HCT116 (cell line): ENCODE data around the gene TRAF5. TPM values are rescaled to one million over a fixed set of nuclear protein-coding genes. Genes with fewer than 3 reads are reported as not detected.

ENCODE experiments used
- ATAC-seq: fragments of 200-7000 bp; cut with Tn5 transposase; 2 replicates; pipeline ENCODE4 v1.9.1; 2020; ENCODE audit warnings: mild to moderate bottlenecking, moderate library complexity
- BruUV-seq: library from RNA; stranded (reverse); fragments of 400-500 nt; replicated peaks from 2 replicates; lab custom pipeline; 2021; lab: Mats Ljungman, UMichigan
- CTCF ChIA-PET: fragments of 300-600 bp; sonication (Branson Sonifier 250); formaldehyde crosslinking; loops from one replicate; lab custom pipeline; 2021; ENCODE audit warnings: antibody characterized with exemption; lab: Charles Lee
- POLR2A ChIA-PET: fragments of 300-600, 350-600 bp; sonication (Branson Sonifier 250); formaldehyde crosslinking; loops from one replicate; lab custom pipeline; 2021; ENCODE audit warnings: antibody characterized with exemption; lab: Charles Lee
- RAD21 ChIA-PET, 2 experiments: fragments of 300-600 bp; sonication (Branson Sonifier 250); formaldehyde crosslinking; loops; one replicate each; lab custom pipeline; 2023; ENCODE audit warnings: low total read pairs in 2 of 2; ENCODE audit not compliant: uncharacterized antibody in 2 of 2, unreplicated experiment in 2 of 2, low non-redundant PET in 1 of 2; lab: Charles Lee
- DNase-seq: peaks from one replicate; pipeline ENCODE4 v3.0.0-alpha.2; 2010; ENCODE audit warnings: low read depth, low spot score
- H2AFZ ChIP-seq: fragments of 200-600 bp; shearing (Covaris generic), sonication (generic); 2 replicates; pipeline ENCODE4 v1.6.1; 2017; ENCODE audit warnings: low read depth, mixed run types, mixed read lengths, antibody characterized with exemption, low read length; ENCODE audit not compliant: poor library complexity, severe bottlenecking
- H3K27ac ChIP-seq: 2 replicates; pipeline ENCODE4 v1.5.1; 2012; ENCODE audit warnings: low read depth, low read length
- H3K27me3 ChIP-seq: fragments of 200-600 bp; sonication (generic); 2 replicates; pipeline ENCODE4 v1.6.1; 2016; ENCODE audit warnings: mixed run types, low read length, mixed read lengths; ENCODE audit not compliant: insufficient read depth
- H3K36me3 ChIP-seq, 2 experiments: fragments of 200-500 bp in 1 of 2; fragments of 200-600 bp in 1 of 2; sonication (Bioruptor generic) in 1 of 2; sonication (generic) in 1 of 2; 2 replicates each; pipeline versions ENCODE4 v1.5.1 to v1.6.1; 2014 to 2016; ENCODE audit warnings: low read length in 2 of 2, inconsistent platforms in 1 of 2, mixed read lengths in 1 of 2, mixed run types in 1 of 2; ENCODE audit not compliant: insufficient read depth in 2 of 2, control insufficient read depth in 1 of 2
- H3K4me1 ChIP-seq, 2 experiments: fragments of 200-600 bp in 1 of 2; sonication (generic) in 1 of 2; 2 replicates each; pipeline versions ENCODE4 v1.5.1 to v1.6.1; 2012 to 2017; ENCODE audit warnings: low read length in 2 of 2, inconsistent platforms in 1 of 2, mild to moderate bottlenecking in 1 of 2, mixed read lengths in 1 of 2, mixed run types in 1 of 2, moderate library complexity in 1 of 2; ENCODE audit not compliant: insufficient read depth in 2 of 2, control insufficient read depth in 1 of 2
- H3K4me2 ChIP-seq: fragments of 200-600 bp; sonication (generic); 2 replicates; pipeline ENCODE4 v1.6.1; 2017; ENCODE audit warnings: mixed run types, low read length, mixed read lengths
- H3K4me3 ChIP-seq, 2 experiments: fragments of 200-600 bp in 1 of 2; sonication (generic) in 1 of 2; replicated peaks in 1 of 2; 2 replicates each; pipeline ENCODE4 v1.5.1; 2011 to 2016; ENCODE audit warnings: low read length in 2 of 2, control low read depth in 1 of 2, low read depth in 1 of 2, mild to moderate bottlenecking in 1 of 2, mixed read lengths in 1 of 2, mixed run types in 1 of 2
- H3K79me2 ChIP-seq: fragments of 200-600 bp; sonication (generic); 2 replicates; pipeline ENCODE4 v1.6.1; 2017; ENCODE audit warnings: mild to moderate bottlenecking, mixed run types, low read length, moderate library complexity, mixed read lengths; ENCODE audit not compliant: insufficient read depth
- H3K9ac ChIP-seq: fragments of 200-600 bp; sonication (generic); 2 replicates; pipeline ENCODE4 v1.6.1; 2016; ENCODE audit warnings: low read length, mixed read lengths
- H3K9me2 ChIP-seq: fragments of 200-600 bp; sonication (generic), shearing (Covaris generic); 2 replicates; pipeline ENCODE4 v1.6.1; 2017; ENCODE audit warnings: mixed run types, mild to moderate bottlenecking, moderate library complexity; ENCODE audit not compliant: insufficient read depth
- H3K9me3 ChIP-seq, 2 experiments: fragments of 200-500 bp in 1 of 2; fragments of 200-600 bp in 1 of 2; sonication (Bioruptor generic) in 1 of 2; sonication (generic) in 1 of 2; 2 replicates each; pipeline ENCODE4 v1.6.1; 2014 to 2017; ENCODE audit warnings: low read length in 2 of 2, mixed read lengths in 2 of 2, inconsistent platforms in 1 of 2, low read depth in 1 of 2, mild to moderate bottlenecking in 1 of 2, mixed run types in 1 of 2, moderate library complexity in 1 of 2; ENCODE audit not compliant: control insufficient read depth in 1 of 2, insufficient read depth in 1 of 2
- H4K20me1 ChIP-seq: fragments of 200-600 bp; sonication (generic), shearing (Covaris generic); 2 replicates; pipeline ENCODE4 v1.6.1; 2017; ENCODE audit warnings: mixed run types, mild to moderate bottlenecking, moderate library complexity; ENCODE audit not compliant: insufficient read depth
- CBX3 ChIP-seq: IDR thresholded peaks from 2 replicates; pipeline ENCODE4 v1.6.1; 2012; ENCODE audit warnings: low read depth
- EZH2 ChIP-seq: fragments of 200-600 bp; sonication (generic); IDR thresholded peaks from 2 replicates; pipeline ENCODE4 v1.6.1; 2017; ENCODE audit warnings: antibody characterized with exemption, mixed run types
- EZH2phosphoT487 ChIP-seq: fragments of 200-600 bp; IDR thresholded peaks from 2 replicates; pipeline ENCODE4 v1.6.1; 2018; ENCODE audit warnings: antibody characterized with exemption, borderline replicate concordance
- JUND ChIP-seq: IDR thresholded peaks from 2 replicates; pipeline ENCODE4 v1.6.1; 2012
- MAX ChIP-seq: IDR thresholded peaks from 2 replicates; pipeline ENCODE4 v1.6.1; 2012
- POLR2A ChIP-seq: IDR thresholded peaks from 2 replicates; pipeline ENCODE4 v1.7.0; 2011; ENCODE audit warnings: borderline replicate concordance; ENCODE audit not compliant: insufficient read depth, insufficient read length; ENCODE audit errors: extremely low read depth
- RAD21 ChIP-seq: IDR thresholded peaks from 2 replicates; pipeline ENCODE4 v1.6.1; 2012; ENCODE audit warnings: low read depth, mild to moderate bottlenecking
- SIN3A ChIP-seq: IDR thresholded peaks from 2 replicates; pipeline ENCODE4 v1.6.1; 2012; ENCODE audit warnings: low read depth
- SRF ChIP-seq: IDR thresholded peaks from 2 replicates; pipeline ENCODE4 v1.6.1; 2012; ENCODE audit warnings: low read depth
- intact Hi-C: fragments of 100-400 bp; cut with micrococcal nuclease; formaldehyde crosslinking; loops from 2 replicates; pipeline ENCODE4 v1.10.0; 2022
- total RNA-seq: library from RNA; stranded (reverse); gene quantifications from one replicate; pipeline ENCODE4 v1.2.1, GENCODE V29; 2021; ENCODE audit not compliant: unreplicated experiment
- TF ChIP-seq, protein P1 (sequence below): IDR thresholded peaks from 2 replicates; pipeline ENCODE4 v1.6.1; 2011; ENCODE audit warnings: mild to moderate bottlenecking, low read length, moderate library complexity; ENCODE audit not compliant: insufficient replicate concordance; ENCODE audit errors: extremely low read depth
- TF ChIP-seq, protein P2 (sequence below): IDR thresholded peaks from 2 replicates; pipeline ENCODE4 v1.6.1; 2012; ENCODE audit warnings: low read depth
- TF ChIP-seq, protein P3 (sequence below), 3 experiments: fragments of 200-600 bp in 1 of 3; sonication (generic) in 1 of 3; IDR thresholded peaks in 2 of 3; conservative IDR thresholded peaks in 1 of 3; 2 replicates each; pipeline ENCODE4 v1.5.1; 2012 to 2017; ENCODE audit warnings: low read depth in 2 of 3, low read length in 2 of 3, antibody characterized with exemption in 1 of 3, borderline replicate concordance in 1 of 3, control low read depth in 1 of 3, mild to moderate bottlenecking in 1 of 3, mixed read lengths in 1 of 3, mixed run types in 1 of 3, moderate library complexity in 1 of 3; ENCODE audit not compliant: insufficient read depth in 1 of 3

Gene TRAF5
- total RNA-seq, 1 experiment from 2014 or later = 6.5 TPM

DNA sequence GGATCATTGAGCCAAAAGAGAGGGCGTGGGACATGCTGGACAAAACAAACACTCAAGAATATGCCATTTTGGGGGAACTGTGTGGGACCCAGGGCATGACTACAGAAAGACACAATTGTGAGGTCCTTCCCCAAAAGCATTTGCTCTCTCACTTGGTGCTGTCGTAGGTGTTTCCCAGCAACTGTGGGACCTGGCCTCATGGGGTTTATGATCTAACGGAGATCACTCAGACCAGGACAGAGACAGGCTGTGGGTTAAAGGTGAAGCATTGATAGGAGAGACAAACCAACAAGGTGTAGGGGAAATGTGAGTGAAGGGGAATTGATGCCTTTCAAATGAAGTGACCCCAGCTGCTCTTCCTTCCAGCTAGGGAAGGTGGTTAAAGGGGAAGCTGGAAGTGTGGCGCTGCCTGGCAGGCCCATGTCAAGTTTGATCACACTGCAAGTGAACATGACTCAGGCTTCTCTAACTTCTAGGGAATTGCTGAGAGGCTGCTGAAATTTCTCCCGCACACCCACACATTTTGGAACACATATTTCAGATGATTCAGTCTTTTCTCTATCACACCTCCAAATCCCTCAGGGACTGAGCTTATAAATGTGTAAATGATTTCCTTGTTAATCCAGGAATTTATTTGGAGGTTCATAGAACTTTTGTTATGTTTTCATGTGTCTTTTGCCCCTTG lies 30.2 kb downstream of the TRAF5 start:
- DNase-seq = no peak
- Histone ChIP-seq H3K4me2 (no peak overlapping the region), H3K36me3 (no peaks in the 10 kb centered on the region), H3K4me3 (no peak overlapping the region), H2AFZ (no peak overlapping the region), H3K27ac (no peak overlapping the region), H3K9me2 (no peaks in the 10 kb centered on the region), H3K79me2 (no peaks in the 10 kb centered on the region), H4K20me1 (no peaks in the 10 kb centered on the region)
- no peak for ATAC-seq
- RAD21 ChIA-PET = no interaction called here
- no TSS peak for BruUV-seq
- CTCF ChIA-PET = no interaction called here
- TF ChIP-seq MAX (no peak), CBX3 (no peak), SRF (no peak), POLR2A (no peak), SIN3A (no peak), EZH2phosphoT487 (no peak), JUND (no peak), RAD21 (no peak), EZH2 (no peak)
- TF ChIP-seq, protein P1, sequence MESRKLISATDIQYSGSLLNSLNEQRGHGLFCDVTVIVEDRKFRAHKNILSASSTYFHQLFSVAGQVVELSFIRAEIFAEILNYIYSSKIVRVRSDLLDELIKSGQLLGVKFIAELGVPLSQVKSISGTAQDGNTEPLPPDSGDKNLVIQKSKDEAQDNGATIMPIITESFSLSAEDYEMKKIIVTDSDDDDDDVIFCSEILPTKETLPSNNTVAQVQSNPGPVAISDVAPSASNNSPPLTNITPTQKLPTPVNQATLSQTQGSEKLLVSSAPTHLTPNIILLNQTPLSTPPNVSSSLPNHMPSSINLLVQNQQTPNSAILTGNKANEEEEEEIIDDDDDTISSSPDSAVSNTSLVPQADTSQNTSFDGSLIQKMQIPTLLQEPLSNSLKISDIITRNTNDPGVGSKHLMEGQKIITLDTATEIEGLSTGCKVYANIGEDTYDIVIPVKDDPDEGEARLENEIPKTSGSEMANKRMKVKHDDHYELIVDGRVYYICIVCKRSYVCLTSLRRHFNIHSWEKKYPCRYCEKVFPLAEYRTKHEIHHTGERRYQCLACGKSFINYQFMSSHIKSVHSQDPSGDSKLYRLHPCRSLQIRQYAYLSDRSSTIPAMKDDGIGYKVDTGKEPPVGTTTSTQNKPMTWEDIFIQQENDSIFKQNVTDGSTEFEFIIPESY = no peak
- TF ChIP-seq, protein P2, sequence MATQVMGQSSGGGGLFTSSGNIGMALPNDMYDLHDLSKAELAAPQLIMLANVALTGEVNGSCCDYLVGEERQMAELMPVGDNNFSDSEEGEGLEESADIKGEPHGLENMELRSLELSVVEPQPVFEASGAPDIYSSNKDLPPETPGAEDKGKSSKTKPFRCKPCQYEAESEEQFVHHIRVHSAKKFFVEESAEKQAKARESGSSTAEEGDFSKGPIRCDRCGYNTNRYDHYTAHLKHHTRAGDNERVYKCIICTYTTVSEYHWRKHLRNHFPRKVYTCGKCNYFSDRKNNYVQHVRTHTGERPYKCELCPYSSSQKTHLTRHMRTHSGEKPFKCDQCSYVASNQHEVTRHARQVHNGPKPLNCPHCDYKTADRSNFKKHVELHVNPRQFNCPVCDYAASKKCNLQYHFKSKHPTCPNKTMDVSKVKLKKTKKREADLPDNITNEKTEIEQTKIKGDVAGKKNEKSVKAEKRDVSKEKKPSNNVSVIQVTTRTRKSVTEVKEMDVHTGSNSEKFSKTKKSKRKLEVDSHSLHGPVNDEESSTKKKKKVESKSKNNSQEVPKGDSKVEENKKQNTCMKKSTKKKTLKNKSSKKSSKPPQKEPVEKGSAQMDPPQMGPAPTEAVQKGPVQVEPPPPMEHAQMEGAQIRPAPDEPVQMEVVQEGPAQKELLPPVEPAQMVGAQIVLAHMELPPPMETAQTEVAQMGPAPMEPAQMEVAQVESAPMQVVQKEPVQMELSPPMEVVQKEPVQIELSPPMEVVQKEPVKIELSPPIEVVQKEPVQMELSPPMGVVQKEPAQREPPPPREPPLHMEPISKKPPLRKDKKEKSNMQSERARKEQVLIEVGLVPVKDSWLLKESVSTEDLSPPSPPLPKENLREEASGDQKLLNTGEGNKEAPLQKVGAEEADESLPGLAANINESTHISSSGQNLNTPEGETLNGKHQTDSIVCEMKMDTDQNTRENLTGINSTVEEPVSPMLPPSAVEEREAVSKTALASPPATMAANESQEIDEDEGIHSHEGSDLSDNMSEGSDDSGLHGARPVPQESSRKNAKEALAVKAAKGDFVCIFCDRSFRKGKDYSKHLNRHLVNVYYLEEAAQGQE = no peak
- TF ChIP-seq, protein P3, sequence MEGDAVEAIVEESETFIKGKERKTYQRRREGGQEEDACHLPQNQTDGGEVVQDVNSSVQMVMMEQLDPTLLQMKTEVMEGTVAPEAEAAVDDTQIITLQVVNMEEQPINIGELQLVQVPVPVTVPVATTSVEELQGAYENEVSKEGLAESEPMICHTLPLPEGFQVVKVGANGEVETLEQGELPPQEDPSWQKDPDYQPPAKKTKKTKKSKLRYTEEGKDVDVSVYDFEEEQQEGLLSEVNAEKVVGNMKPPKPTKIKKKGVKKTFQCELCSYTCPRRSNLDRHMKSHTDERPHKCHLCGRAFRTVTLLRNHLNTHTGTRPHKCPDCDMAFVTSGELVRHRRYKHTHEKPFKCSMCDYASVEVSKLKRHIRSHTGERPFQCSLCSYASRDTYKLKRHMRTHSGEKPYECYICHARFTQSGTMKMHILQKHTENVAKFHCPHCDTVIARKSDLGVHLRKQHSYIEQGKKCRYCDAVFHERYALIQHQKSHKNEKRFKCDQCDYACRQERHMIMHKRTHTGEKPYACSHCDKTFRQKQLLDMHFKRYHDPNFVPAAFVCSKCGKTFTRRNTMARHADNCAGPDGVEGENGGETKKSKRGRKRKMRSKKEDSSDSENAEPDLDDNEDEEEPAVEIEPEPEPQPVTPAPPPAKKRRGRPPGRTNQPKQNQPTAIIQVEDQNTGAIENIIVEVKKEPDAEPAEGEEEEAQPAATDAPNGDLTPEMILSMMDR (IDR thresholded peaks at IDR 0.05 in 2 of 3, conservative IDR thresholded peaks at IDR 0.05 in 1 of 3; ENCODE audit: borderline replicate concordance in 1 of 3, insufficient read depth in 1 of 3, low read depth in 2 of 3, low read length in 2 of 3) = no peak
- TF ChIP-seq, all 23 proteins: peak for 0
- Histone ChIP-seq H3K4me1 (0 out of 4 replicates have a peak, but pooled peaks cover 0 to 5% of the 10 kb centered on the region in 2 experiments), H3K27me3 (no peaks in the 10 kb centered on the region), H3K9me3 (no peaks in the 10 kb centered on the region), H3K9ac (no peak overlapping the region)
- POLR2A ChIA-PET = no interaction called here
- intact Hi-C loops = no loop called here
